GM21529 (cell line): ENCODE results near the gene GSTT4.
"Not testable (repeated sequence)": the region's sequence is repeated elsewhere in the genome, so short reads cannot be mapped to it uniquely, and the experiment has no call there.

Experiments
- ATAC-seq: cut with Tn5 transposase; IDR thresholded peaks from one replicate; pipeline ENCODE4 v1.9.1; 2021; ENCODE audit not compliant: unreplicated experiment

Gene GSTT4

DNA sequence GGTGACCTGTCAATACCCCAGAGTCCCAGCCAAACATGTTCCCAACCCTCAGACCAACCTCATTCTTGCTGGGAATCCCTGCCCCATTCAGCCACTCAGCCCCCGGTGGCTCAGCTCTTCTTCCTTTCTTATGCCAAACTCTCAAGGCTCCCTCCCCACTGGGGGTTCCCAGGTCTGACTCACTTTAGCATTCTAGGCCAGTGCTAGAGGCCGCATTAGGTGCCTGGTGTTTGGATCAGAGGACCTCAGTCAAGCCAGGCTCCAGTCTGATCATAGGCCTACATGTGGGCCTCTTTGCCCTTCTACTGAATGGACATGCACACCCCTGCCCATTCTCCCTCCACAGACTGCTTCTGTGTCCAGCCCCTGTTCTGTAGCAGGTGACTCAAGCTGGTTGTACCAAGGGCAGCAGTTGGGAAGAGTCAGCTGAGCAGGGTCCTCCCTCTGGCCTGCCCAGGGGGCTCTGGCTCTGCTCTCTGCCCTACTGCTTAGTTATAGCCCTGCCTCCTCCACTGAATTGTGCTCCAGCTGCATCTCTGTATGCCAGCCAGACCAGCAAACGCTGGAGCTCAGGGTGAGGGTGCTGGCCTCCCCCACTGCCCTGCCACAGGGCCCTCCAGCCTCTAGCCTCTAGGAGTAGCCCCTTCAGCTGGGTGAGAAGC, 15.5 kb downstream of the GSTT4 start:
- ATAC-seq, result not testable (repeated sequence)

DNA sequence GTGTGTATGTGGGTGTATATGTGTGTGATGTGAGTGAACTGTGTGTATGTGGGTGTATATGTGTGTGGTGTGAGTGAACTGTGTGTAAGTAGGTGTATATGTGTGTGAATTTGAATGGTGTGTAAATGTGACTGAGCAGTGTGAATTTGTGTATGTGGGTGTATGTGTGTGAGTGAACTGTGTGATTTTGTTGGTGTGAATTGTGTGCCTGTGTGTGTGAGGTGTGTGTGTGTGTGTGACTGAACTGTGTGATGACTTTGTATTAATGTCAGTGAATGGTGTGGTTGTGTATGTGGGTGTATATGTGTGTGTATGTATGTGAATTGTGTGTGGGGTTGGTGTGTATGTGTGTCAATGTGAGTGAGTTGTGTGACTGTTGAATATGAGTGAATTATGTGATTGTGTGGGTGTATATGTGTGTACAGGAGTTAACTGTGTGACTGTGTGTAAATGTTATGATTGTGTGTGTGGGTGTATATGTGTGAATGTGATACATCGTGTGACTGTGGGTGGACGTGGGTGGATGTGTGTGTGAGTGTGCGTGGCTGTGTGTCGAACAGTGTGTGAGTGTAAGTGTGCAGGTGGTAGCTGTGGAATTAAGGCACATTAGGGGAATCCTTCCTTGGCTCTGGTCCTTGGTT, 18.6 kb downstream of the GSTT4 start:
- not testable (repeated sequence) for ATAC-seq

DNA sequence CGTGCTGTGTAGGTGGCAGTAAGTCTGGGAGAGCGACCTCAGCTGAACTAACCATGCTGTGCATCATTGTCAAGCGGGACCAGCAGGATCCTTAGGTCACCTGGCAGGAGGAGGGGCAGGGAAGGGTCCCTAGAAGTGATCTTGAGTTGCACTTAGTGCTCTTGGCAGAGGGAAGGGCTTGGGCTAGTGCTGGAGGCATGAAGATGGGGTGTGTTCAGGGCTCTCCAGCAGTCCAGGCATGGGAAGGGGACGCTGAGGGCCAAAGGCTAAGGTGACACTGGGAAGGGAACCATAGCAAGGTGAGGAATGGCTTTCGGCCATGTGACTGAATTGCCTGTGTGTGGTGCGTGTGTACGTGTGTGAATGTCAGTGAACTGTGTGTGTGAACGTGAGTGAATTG, 19.2 kb downstream of the GSTT4 start:
- not testable (repeated sequence) for ATAC-seq

DNA sequence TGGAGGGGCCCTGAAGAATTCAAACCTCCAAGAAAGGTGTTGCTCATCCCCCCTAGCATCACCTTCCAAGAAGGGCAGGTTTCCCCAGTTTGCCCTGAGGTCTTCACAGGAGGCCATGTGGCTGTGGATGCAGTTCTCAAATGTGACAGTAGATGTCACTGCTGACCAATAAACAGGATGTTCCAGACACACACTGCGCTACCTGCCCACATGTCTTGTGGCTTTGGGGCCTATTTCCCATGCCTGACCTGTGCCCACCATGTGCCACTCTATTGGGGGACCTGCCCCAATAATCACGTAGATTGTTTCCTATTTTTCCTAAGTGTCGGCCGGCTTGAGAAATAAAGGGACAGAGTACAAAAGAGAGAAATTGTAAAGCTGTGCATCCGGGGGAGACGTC, 20.8 kb downstream of the GSTT4 start:
- ATAC-seq, result no peak

DNA sequence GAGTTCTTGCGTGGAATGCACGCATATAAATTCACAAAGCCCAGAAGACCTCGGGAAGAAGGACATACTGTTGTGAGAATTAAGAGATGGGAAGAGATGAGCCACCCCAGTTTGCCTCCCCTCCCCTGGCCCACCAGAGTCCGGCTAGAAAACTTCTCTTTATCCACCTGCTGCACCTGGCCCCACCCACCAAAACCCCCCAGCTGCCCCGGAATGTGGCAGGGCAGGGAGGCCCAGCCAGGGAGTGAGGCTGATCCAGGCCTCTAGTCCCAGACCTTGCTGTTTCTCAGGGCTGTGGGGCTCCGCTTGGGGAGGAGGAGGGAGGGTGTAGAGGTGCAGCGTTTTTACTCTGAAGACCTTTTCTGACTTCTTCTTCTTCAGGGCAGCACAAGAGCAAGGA, 24.7 kb downstream of the GSTT4 start:
- ATAC-seq, result not testable (repeated sequence)

DNA sequence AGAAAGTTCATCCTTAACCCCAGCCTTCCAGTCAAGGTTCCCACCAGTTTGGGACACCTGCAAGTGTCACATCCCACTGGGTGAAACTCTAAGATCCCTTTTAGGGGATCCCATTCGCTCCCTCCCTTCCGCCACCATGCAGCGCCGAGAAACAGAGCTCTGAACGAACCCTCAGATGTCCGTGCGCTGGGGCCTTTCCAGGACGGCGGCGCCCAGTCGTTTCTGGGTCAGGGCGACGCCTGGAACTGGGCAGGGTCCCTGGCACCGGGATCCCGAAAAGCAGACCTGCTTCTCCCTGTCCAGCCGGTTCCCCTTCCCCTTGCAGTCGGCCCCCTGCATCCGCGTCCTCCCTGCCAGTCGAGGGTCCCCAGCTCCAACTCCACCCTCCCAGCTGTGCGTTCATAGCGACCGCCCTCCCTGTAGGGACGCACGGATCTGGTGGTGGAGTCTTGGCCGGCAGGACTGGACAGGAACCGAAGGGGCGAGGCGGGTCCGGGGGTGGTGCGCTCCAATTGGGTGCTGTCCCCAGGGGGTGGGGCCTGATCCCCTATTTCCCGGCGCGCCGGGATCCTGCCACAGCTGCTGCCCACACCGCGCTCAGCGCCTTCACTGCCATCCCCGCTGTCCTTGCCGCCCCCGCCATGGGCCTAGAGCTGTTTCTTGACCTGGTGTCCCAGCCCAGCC, 25.6 kb downstream of the GSTT4 start, which contains the start of gene GSTT2:
TSS of gene GSTT2 (plus strand) at position 578 of the 684 bp plus-strand sequence.
- ATAC-seq, result not testable (repeated sequence)

DNA sequence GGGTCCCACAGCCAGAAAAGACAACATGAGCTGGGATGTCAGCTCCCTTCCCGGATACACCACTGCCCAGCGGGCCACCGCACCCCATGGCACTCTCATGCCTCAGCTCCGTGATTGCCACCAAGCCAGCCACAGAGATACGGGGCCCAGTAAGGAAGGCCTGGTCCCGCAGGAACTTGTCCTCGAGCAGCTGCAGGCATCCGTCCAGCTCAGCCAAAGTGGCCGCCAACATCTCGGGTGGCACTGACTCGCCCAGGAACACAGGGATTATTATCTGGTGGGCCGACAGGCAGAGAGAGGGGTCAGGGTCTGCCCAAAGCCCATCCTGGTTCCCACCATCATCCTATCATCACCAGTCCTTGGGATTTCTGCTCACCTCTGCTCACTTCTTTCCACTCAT, 27.9 kb downstream of the GSTT4 start:
- ATAC-seq, result not testable (repeated sequence)

DNA sequence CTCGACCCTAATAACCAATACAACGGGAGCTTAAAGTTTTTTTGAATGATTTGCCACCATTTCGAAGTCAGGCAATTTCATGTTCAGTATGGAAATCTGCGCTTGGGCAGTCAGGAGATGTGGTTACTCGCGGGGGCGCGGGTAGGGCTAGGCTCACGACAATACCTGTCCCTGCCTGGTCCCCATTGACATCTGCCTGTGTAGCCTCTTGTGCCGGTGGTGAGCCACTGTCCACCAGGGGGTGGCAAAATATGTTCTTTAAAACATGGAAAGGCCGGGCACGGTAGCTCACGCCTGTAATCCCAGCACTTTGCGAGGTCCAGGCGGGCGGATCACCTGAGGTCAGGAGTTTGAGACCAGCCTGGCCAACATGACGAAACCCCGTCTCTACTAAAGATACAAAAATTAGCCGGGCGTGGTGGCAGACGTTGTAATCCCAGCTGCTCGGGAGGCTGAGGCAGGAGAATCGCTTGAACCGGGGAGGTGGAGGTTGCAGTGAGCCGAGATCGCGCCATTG, 30.4 kb downstream of the GSTT4 start:
- peak; percentile 41 for ATAC-seq

DNA sequence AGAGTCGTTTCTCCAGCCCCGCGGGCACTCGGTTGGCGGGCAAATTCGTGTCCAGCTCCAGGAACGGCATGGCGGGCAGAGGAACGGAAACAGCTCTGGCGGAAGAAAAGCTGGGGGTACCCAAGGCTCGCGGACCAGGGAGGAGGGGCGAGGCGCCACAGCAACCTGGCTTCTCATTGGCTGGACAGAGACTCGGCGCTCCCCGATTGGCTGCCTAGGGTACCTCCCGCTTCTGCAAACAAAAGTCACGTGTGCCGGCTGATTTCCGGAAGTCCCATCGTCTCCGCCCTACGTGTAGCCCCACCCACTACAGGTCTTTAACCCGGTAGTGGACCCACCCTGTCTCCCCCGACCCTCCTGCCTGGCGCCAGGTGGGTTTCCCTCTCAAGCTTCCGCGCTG, 30.9 kb downstream of the GSTT4 start, which contains the start of gene DDT:
TSS of gene DDT (minus strand) at position 97 of the 400 bp plus-strand sequence. CDS start at position 70, 27 bp downstream.
- ATAC-seq, result peak; percentile 89

DNA sequence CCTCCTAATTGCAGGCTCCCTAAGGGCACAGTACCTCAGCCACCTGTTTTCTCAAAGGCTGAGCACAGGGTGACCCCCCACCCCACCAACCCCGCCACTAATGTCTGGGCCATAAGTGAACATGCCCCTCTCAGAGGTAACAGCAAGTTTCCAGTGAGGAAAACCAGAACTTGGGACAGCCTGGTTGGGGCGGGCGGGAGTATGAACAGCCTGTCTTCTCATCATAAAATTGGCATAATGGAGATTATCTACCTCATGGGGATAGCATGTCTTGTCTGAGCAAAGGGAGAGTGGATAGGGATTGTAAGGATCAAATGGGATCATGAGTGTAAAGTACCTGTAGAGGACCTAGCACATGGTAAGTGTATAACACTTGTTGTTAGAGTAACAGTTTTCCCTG, 33.3 kb downstream of the GSTT4 start:
- ATAC-seq, result not testable (repeated sequence)

DNA sequence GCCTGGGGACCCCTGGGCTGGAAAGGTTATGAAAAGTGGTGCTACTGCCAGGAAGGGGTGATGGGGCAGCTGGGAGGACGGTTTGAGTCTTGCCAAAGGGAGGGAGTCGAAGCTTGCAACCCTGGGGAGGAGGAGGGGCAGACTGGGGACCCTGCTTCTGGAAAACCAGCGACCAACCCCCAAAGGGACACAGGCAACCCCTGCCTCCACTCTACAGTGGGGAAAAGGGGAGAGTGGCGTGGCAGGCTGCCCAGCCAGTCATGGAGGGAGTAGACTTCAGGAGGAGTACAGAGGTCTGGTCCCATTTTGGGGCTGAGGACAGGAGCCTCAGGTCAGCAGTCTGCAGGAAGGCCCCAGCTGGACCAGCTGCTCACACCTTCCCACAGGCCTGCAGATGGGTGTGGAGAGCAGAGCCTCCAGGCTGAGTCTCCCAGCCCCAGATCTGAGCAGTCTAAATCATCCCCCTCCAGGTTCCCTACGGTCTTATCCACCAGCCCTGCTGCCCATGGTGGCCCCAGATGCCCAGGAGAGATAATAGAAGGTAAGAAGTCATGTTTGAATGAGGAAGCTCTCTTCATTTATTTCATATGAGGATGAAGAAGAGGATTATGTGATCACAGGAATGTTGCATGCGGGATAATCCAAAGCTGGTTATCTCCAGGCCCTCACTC, 34.3 kb downstream of the GSTT4 start:
- ATAC-seq, result no peak

DNA sequence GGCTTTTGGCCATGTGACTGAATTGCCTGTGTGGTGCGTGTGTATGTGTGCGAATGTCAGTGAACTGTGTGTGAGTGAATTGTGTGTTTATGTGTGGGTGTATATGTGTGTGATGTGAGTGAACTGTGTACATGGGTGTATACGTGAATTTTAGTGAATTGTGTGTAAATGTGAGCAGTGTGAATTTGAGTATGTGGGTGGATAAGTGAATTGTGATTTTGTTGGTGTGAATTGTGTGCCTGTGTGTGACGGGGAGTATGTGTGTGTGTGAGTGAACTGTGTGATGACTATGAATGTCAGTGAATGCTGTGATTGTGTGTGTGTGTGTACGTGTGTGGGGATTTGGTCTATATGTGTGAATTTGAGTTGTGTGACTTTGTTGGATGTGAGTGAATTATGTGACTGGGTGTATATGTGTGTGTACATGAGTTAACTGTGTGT, 35.0 kb downstream of the GSTT4 start:
- ATAC-seq, result no peak

DNA sequence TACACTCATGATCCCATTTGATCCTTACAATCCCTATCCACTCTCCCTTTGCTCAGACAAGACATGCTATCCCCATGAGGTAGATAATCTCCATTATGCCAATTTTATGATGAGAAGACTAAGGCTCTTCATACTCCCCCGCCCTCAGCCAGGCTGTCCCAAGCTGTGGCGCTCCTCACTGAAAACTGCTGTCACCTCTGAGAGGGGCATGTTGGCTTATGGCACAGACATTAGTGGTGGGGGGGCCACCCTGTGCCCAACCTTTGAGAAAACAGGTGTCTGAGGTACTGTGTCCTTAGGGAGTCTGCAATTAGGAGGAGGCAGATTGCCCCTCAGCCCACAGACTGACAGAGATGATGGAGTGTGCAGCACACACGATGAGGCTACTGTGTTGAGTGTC, 36.2 kb downstream of the GSTT4 start:
- ATAC-seq, result no peak

DNA sequence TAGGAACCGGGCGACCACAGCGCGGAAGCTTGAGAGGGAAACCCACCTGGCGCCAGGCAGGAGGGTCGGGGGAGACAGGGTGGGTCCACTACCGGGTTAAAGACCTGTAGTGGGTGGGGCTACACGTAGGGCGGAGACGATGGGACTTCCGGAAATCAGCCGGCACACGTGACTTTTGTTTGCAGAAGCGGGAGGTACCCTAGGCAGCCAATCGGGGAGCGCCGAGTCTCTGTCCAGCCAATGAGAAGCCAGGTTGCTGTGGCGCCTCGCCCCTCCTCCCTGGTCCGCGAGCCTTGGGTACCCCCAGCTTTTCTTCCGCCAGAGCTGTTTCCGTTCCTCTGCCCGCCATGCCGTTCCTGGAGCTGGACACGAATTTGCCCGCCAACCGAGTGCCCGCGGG, 38.7 kb downstream of the GSTT4 start, which contains the start of gene DDTL:
TSS of gene DDTL (plus strand) at position 321 of the 400 bp plus-strand sequence. CDS start at position 348, 27 bp downstream.
- peak; percentile 90 for ATAC-seq

DNA sequence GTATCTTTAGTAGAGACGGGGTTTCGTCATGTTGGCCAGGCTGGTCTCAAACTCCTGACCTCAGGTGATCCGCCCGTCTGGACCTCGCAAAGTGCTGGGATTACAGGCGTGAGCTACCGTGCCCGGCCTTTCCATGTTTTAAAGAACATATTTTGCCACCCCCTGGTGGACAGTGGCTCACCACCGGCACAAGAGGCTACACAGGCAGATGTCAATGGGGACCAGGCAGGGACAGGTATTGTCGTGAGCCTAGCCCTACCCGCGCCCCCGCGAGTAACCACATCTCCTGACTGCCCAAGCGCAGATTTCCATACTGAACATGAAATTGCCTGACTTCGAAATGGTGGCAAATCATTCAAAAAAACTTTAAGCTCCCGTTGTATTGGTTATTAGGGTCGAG, 39.2 kb downstream of the GSTT4 start:
- ATAC-seq, result peak; percentile 36

DNA sequence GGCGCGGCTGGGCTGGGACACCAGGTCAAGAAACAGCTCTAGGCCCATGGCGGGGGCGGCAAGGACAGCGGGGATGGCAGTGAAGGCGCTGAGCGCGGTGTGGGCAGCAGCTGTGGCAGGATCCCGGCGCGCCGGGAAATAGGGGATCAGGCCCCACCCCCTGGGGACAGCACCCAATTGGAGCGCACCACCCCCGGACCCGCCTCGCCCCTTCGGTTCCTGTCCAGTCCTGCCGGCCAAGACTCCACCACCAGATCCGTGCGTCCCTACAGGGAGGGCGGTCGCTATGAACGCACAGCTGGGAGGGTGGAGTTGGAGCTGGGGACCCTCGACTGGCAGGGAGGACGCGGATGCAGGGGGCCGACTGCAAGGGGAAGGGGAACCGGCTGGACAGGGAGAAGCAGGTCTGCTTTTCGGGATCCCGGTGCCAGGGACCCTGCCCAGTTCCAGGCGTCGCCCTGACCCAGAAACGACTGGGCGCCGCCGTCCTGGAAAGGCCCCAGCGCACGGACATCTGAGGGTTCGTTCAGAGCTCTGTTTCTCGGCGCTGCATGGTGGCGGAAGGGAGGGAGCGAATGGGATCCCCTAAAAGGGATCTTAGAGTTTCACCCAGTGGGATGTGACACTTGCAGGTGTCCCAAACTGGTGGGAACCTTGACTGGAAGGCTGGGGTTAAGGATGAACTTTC, 44.0 kb downstream of the GSTT4 start, which contains the start of gene GSTT2B:
TSS of gene GSTT2B (minus strand) at position 112 of the 688 bp plus-strand sequence. CDS start at position 48, 64 bp downstream.
- ATAC-seq, result not testable (repeated sequence)

DNA sequence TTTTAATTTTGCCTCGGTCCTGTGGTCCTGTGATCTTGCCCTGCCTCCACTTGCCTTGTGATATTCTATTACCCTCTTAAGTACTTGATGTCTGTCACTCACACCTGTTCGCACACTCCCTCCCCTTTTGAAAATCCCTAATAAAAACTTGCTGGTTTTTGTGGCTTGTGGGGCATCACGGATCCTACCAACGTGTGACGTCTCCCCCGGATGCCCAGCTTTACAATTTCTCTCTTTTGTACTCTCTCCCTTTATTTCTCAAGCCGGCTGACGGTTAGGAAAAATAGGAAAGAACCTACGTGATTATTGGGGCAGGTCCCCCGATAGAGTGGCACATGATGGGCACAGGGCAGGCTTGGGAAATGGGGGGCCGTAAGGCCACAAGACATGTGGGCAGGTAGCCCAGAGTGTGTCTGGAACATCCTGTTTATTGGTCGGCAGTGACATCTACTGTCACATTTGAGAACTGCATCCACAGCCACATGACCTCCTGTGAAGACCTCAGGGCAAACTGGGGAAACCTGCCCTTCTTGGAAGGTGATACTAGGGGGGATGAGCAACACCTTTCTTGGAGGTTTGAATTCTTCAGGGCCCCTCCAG, 48.9 kb downstream of the GSTT4 start:
- not testable (repeated sequence) for ATAC-seq

DNA sequence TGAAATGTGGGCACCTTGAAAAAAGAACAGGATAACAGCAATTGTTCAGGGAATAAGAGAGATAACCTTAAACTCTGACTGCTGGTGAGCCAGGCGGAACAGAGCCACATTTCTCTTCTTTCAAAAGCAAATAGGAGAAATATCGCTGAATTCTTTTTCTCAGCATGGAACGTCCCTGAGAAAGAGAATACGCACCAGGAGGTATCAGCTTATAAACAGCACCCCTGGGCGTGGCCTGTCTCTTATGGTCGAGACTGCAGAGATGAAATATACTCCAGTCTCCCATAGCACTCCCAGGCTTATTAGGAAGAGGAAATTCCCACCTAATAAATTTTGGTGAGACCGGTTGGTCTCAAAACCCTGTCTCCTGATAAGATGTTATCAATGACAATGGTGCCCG, 49.4 kb downstream of the GSTT4 start:
- not testable (repeated sequence) for ATAC-seq

DNA sequence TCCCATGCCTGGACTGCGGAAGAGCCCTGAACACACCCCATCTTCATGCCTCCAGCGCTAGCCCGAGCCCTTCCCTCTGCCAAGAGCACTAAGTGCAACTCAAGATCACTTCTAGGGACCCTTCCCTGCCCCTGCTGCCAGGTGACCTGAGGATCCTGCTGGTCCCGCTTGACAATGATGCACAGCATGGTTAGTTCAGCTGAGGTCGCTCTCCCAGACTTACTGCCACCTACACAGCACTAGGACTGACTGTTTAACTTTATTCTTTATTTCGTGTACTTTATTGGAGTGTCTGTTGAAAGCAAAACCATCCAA, 50.3 kb downstream of the GSTT4 start:
- ATAC-seq, result not testable (repeated sequence)
